AG04449 (cell line): Measurements from ENCODE around the gene SANBR.

Source experiments
- CTCF ChIA-PET: fragments of 350-600 bp; formaldehyde crosslinking; extraction: SDS; loops from one replicate; lab custom pipeline; 2021; ENCODE audit warnings: antibody characterized with exemption; lab: Yijun Ruan, JAX
- POLR2A ChIA-PET: fragments of 400-600, 350-600 bp; formaldehyde crosslinking; extraction: SDS; loops from one replicate; lab custom pipeline; 2020; ENCODE audit warnings: antibody characterized with exemption, inconsistent platforms; lab: Yijun Ruan, JAX
- DNase-seq: peaks from one replicate; pipeline ENCODE4 v3.0.0-alpha.2; 2010; ENCODE audit warnings: low read depth, low spot score
- H3K4me3 ChIP-seq: 2 replicates; pipeline ENCODE4 v1.5.1; 2011; ENCODE audit warnings: low read depth, mild to moderate bottlenecking, control low read depth, low read length
- CTCF ChIP-seq: IDR thresholded peaks from one replicate; pipeline ENCODE4 v1.5.1; 2011; ENCODE audit warnings: mild to moderate bottlenecking, moderate library complexity, low read length, control low read depth, inconsistent platforms; ENCODE audit not compliant: insufficient read depth; ENCODE audit errors: missing control alignments

The SANBR gene

GRCh38 chr2:61096438-61096837 is 30.8 kb downstream of the SANBR start:
- no peak for DNase-seq
- ChIA-PET POLR2A (no interaction called here), CTCF (no interaction called here)
- H3K4me3 ChIP-seq: no peak overlapping the region
- TF ChIP-seq CTCF: no peak

- POLR2A ChIA-PET: no interaction called here
- CTCF ChIA-PET: no interaction called here
- no peak for DNase-seq
- no peak for TF ChIP-seq CTCF
- no peak overlapping the region for H3K4me3 ChIP-seq
Measured at GRCh38 chr2:61100801-61101200, 35.1 kb downstream of the SANBR start.

- CTCF ChIA-PET: no interaction called here
- TF ChIP-seq CTCF: no peak
- no peak for DNase-seq
- no peak overlapping the region for H3K4me3 ChIP-seq
- POLR2A ChIA-PET: no interaction called here
Measured at GRCh38 chr2:61109291-61109690, 43.6 kb downstream of the SANBR start.

GRCh38 chr2:61111708-61112107 is 46.0 kb downstream of the SANBR start:
- POLR2A ChIA-PET: no interaction called here
- CTCF ChIA-PET: no interaction called here

GRCh38 chr2:61114147-61114546 is 48.5 kb downstream of the SANBR start:
- ChIA-PET POLR2A (no interaction called here), CTCF (no interaction called here)
- H3K4me3 ChIP-seq: no peak overlapping the region
- TF ChIP-seq CTCF: no peak
- DNase-seq: no peak

More at GRCh38 chr2:61111708-61112107, 46.0 kb downstream of the SANBR start:
- no peak overlapping the region for H3K4me3 ChIP-seq
- TF ChIP-seq CTCF: no peak
- no peak for DNase-seq
